ENCODE results near the gene CRTC2.

CRTC2 gene

GRCh38 chr1:153973071-153973470 lies 14.7 kb upstream of the CRTC2 start:
- peaks cover 12 to 20% of the 10 kb centered on the region in 2 donors for H3K36me3 ChIP-seq (ENCODE audit: control insufficient read depth in 2 of 2, insufficient read depth in 2 of 2, low read length in 2 of 2)

GRCh38 chr1:153970346-153970745 lies 11.9 kb upstream of the CRTC2 start:
- no peaks in the 10 kb centered on the region for H3K27me3 ChIP-seq (ENCODE audit: control insufficient read depth in 1 of 2, insufficient read depth in 2 of 2, low read length in 2 of 2)
- no peak overlapping the region for H3K9ac ChIP-seq (ENCODE audit: low read length in 2 of 2)
- H3K4me3 ChIP-seq (ENCODE audit: low read length in 2 of 2): no peak overlapping the region
- peaks cover 12 to 18% of the 10 kb centered on the region in 2 donors for H3K36me3 ChIP-seq (ENCODE audit: control insufficient read depth in 2 of 2, insufficient read depth in 2 of 2, low read length in 2 of 2)
- H3K27ac ChIP-seq (ENCODE audit: low read length): no peak overlapping the region
- no peaks in the 10 kb centered on the region for H3K9me3 ChIP-seq (ENCODE audit: control insufficient read depth in 2 of 2, low read length in 2 of 2)
- peaks cover 12% of the 10 kb centered on the region for H3K4me1 ChIP-seq (ENCODE audit: control insufficient read depth, insufficient read depth, low read length)

More at GRCh38 chr1:153973071-153973470, 14.7 kb upstream of the CRTC2 start:
- Histone ChIP-seq H3K4me1 (ENCODE audit: control insufficient read depth, insufficient read depth, low read length) (peaks cover 20% of the 10 kb centered on the region), H3K9me3 (ENCODE audit: control insufficient read depth in 2 of 2, low read length in 2 of 2) (no peaks in the 10 kb centered on the region), H3K4me3 (ENCODE audit: low read length in 2 of 2) (no peak overlapping the region), H3K27me3 (ENCODE audit: control insufficient read depth in 1 of 2, insufficient read depth in 2 of 2, low read length in 2 of 2) (no peaks in the 10 kb centered on the region), H3K27ac (ENCODE audit: low read length) (no peak overlapping the region), H3K9ac (ENCODE audit: low read length in 2 of 2) (no peak overlapping the region)

- Histone ChIP-seq H3K9ac (ENCODE audit: low read length in 2 of 2) (no peak overlapping the region), H3K4me3 (ENCODE audit: low read length in 2 of 2) (peak overlapping the region in 1 of 2 donors; percentile 83)
Measured at GRCh38 chr1:153968972-153969371, 10.6 kb upstream of the CRTC2 start.

GRCh38 chr1:153968408-153968807 lies 10.0 kb upstream of the CRTC2 start:
- peaks cover 0 to 3% of the 10 kb centered on the region in 2 donors for H3K36me3 ChIP-seq (ENCODE audit: control insufficient read depth in 2 of 2, insufficient read depth in 2 of 2, low read length in 2 of 2)
- H3K4me1 ChIP-seq (ENCODE audit: control insufficient read depth, insufficient read depth, low read length): peaks cover 18% of the 10 kb centered on the region
- H3K4me3 ChIP-seq (ENCODE audit: low read length in 2 of 2): peak overlapping the region; percentile 83 to 94
- no peaks in the 10 kb centered on the region for H3K9me3 ChIP-seq (ENCODE audit: control insufficient read depth in 2 of 2, low read length in 2 of 2)
- peak overlapping the region; percentile 86 for H3K27ac ChIP-seq (ENCODE audit: low read length)
- H3K27me3 ChIP-seq (ENCODE audit: control insufficient read depth in 1 of 2, insufficient read depth in 2 of 2, low read length in 2 of 2): no peaks in the 10 kb centered on the region
- peak overlapping the region in 1 of 2 donors; percentile 73 for H3K9ac ChIP-seq (ENCODE audit: low read length in 2 of 2)

More at GRCh38 chr1:153968972-153969371, 10.6 kb upstream of the CRTC2 start:
- H3K9me3 ChIP-seq (ENCODE audit: control insufficient read depth in 2 of 2, low read length in 2 of 2): no peaks in the 10 kb centered on the region
- H3K27me3 ChIP-seq (ENCODE audit: control insufficient read depth in 1 of 2, insufficient read depth in 2 of 2, low read length in 2 of 2): no peaks in the 10 kb centered on the region
- no peak overlapping the region for H3K27ac ChIP-seq (ENCODE audit: low read length)
- peaks cover 17% of the 10 kb centered on the region for H3K4me1 ChIP-seq (ENCODE audit: control insufficient read depth, insufficient read depth, low read length)
- peaks cover 5 to 9% of the 10 kb centered on the region in 2 donors for H3K36me3 ChIP-seq (ENCODE audit: control insufficient read depth in 2 of 2, insufficient read depth in 2 of 2, low read length in 2 of 2)

- H3K36me3 ChIP-seq (ENCODE audit: control insufficient read depth in 2 of 2, insufficient read depth in 2 of 2, low read length in 2 of 2): peaks cover 0 to under 1% of the 10 kb centered on the region in 2 donors
- peak overlapping the region; percentile 86 for H3K27ac ChIP-seq (ENCODE audit: low read length)
- peak overlapping the region; percentile 72 to 73 for H3K9ac ChIP-seq (ENCODE audit: low read length in 2 of 2)
Measured at GRCh38 chr1:153968000-153968363, 9.6 kb upstream of the CRTC2 start.

GRCh38 chr1:153967107-153967999 lies 8.9 kb upstream of the CRTC2 start, which contains the start of gene CREB3L4:
TSS of gene CREB3L4 (plus strand) at chr1:153967902. CDS start at chr1:153968526, 624 bp downstream.
- Histone ChIP-seq H3K36me3 (ENCODE audit: control insufficient read depth in 2 of 2, insufficient read depth in 2 of 2, low read length in 2 of 2) (no peaks in the 10 kb centered on the region), H3K27ac (ENCODE audit: low read length) (peak within 1 kb of the TSS; percentile 86), H3K4me3 (ENCODE audit: low read length in 2 of 2) (peak within 1 kb of the TSS; percentile 83 to 94), H3K4me1 (ENCODE audit: control insufficient read depth, insufficient read depth, low read length) (peaks cover 24% of the 10 kb centered on the region), H3K9ac (ENCODE audit: low read length in 2 of 2) (peak within 1 kb of the TSS; percentile 72 to 73), H3K27me3 (ENCODE audit: control insufficient read depth in 1 of 2, insufficient read depth in 2 of 2, low read length in 2 of 2) (no peaks in the 10 kb centered on the region), H3K9me3 (ENCODE audit: control insufficient read depth in 2 of 2, low read length in 2 of 2) (no peaks in the 10 kb centered on the region)

More at GRCh38 chr1:153968000-153968363, 9.6 kb upstream of the CRTC2 start:
- H3K4me3 ChIP-seq (ENCODE audit: low read length in 2 of 2): peak overlapping the region; percentile 83 to 94
- peaks cover 19% of the 10 kb centered on the region for H3K4me1 ChIP-seq (ENCODE audit: control insufficient read depth, insufficient read depth, low read length)
- H3K27me3 ChIP-seq (ENCODE audit: control insufficient read depth in 1 of 2, insufficient read depth in 2 of 2, low read length in 2 of 2): no peaks in the 10 kb centered on the region
- H3K9me3 ChIP-seq (ENCODE audit: control insufficient read depth in 2 of 2, low read length in 2 of 2): no peaks in the 10 kb centered on the region

GRCh38 chr1:153963850-153964331 lies 5.5 kb upstream of the CRTC2 start:
- Histone ChIP-seq H3K9me3 (ENCODE audit: control insufficient read depth in 2 of 2, low read length in 2 of 2) (no peaks in the 10 kb centered on the region), H3K36me3 (ENCODE audit: control insufficient read depth in 2 of 2, insufficient read depth in 2 of 2, low read length in 2 of 2) (peaks cover 12 to 15% of the 10 kb centered on the region in 2 donors), H3K4me1 (ENCODE audit: control insufficient read depth, insufficient read depth, low read length) (peaks cover 47% of the 10 kb centered on the region), H3K27ac (ENCODE audit: low read length) (peak overlapping the region; percentile 87), H3K4me3 (ENCODE audit: low read length in 2 of 2) (peak overlapping the region; percentile 88 to 93), H3K9ac (ENCODE audit: low read length in 2 of 2) (peak overlapping the region; percentile 90 to 93), H3K27me3 (ENCODE audit: control insufficient read depth in 1 of 2, insufficient read depth in 2 of 2, low read length in 2 of 2) (no peaks in the 10 kb centered on the region)

GRCh38 chr1:153963030-153963849 lies 4.8 kb upstream of the CRTC2 start, which contains the start of gene SLC39A1:
TSS of gene SLC39A1 (minus strand) at chr1:153963537. CDS start at chr1:153962715, 822 bp downstream.
- H3K9ac ChIP-seq (ENCODE audit: low read length in 2 of 2): peak within 1 kb of the TSS; percentile 90 to 93
- no peaks in the 10 kb centered on the region for H3K9me3 ChIP-seq (ENCODE audit: control insufficient read depth in 2 of 2, low read length in 2 of 2)
- H3K27ac ChIP-seq (ENCODE audit: low read length): peak within 1 kb of the TSS; percentile 87
- peak within 1 kb of the TSS; percentile 88 to 93 for H3K4me3 ChIP-seq (ENCODE audit: low read length in 2 of 2)
- peaks cover 12 to 15% of the 10 kb centered on the region in 2 donors for H3K36me3 ChIP-seq (ENCODE audit: control insufficient read depth in 2 of 2, insufficient read depth in 2 of 2, low read length in 2 of 2)
- peaks cover 44% of the 10 kb centered on the region for H3K4me1 ChIP-seq (ENCODE audit: control insufficient read depth, insufficient read depth, low read length)
- H3K27me3 ChIP-seq (ENCODE audit: control insufficient read depth in 1 of 2, insufficient read depth in 2 of 2, low read length in 2 of 2): no peaks in the 10 kb centered on the region

GRCh38 chr1:153962088-153963029 lies 3.9 kb upstream of the CRTC2 start:
- Histone ChIP-seq H3K9ac (ENCODE audit: low read length in 2 of 2) (peak overlapping the region; percentile 90 to 93), H3K27ac (ENCODE audit: low read length) (peak overlapping the region; percentile 87), H3K4me1 (ENCODE audit: control insufficient read depth, insufficient read depth, low read length) (peaks cover 44% of the 10 kb centered on the region), H3K36me3 (ENCODE audit: control insufficient read depth in 2 of 2, insufficient read depth in 2 of 2, low read length in 2 of 2) (peaks cover 12 to 15% of the 10 kb centered on the region in 2 donors), H3K27me3 (ENCODE audit: control insufficient read depth in 1 of 2, insufficient read depth in 2 of 2, low read length in 2 of 2) (no peaks in the 10 kb centered on the region), H3K9me3 (ENCODE audit: control insufficient read depth in 2 of 2, low read length in 2 of 2) (no peaks in the 10 kb centered on the region), H3K4me3 (ENCODE audit: low read length in 2 of 2) (peak overlapping the region; percentile 88 to 93)

Measured in stomach smooth muscle (tissue), 2 donors.